ENCODE results near the gene GGTLC3.
"Not testable (repeated sequence)": the region's sequence is repeated elsewhere in the genome, so short reads cannot be mapped to it uniquely, and the experiment has no call there.

DNA sequence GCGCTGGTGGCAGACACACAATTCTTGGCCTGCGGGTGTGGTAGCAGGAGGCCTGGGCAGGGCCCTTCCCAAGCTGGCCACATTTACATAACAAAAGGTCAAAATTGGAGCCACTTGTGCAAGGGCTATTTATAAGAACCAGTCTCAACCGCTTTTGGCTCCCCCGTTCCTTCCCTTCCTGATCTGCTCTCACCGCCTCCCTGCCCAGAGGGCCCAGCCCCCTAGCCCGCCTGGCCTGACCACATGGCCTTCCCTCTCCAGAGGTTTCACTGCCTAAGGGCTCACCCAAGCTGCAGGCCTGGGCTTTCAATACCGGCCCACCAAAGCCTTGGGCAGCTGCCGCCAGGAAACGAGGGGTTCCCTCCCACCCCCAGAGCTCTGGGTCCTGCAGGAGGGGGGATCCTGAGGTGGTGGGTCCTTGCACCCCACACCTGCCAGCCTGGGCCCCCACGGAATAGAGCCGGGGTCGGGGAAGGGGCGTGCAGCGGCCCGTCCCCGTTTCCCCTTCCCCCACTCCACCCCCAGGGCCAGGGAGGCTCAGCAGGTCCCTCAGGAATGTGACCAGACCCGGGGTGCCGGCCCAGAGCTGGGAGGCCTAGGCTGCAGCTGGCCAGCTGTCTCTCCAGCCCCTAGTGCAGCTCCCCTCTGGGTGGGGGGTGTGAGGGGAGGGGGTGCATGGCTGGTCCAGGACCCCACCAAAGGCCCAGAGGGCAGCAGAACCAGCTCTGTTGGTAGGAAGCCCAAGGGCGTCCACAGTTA lies 35.1 kb upstream of the GGTLC3 start:
- TF ChIP-seq, protein P1, sequence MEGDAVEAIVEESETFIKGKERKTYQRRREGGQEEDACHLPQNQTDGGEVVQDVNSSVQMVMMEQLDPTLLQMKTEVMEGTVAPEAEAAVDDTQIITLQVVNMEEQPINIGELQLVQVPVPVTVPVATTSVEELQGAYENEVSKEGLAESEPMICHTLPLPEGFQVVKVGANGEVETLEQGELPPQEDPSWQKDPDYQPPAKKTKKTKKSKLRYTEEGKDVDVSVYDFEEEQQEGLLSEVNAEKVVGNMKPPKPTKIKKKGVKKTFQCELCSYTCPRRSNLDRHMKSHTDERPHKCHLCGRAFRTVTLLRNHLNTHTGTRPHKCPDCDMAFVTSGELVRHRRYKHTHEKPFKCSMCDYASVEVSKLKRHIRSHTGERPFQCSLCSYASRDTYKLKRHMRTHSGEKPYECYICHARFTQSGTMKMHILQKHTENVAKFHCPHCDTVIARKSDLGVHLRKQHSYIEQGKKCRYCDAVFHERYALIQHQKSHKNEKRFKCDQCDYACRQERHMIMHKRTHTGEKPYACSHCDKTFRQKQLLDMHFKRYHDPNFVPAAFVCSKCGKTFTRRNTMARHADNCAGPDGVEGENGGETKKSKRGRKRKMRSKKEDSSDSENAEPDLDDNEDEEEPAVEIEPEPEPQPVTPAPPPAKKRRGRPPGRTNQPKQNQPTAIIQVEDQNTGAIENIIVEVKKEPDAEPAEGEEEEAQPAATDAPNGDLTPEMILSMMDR (conservative IDR thresholded peaks at IDR 0.05; ENCODE audit: low read depth, low read length), result not testable (repeated sequence)
- TF ChIP-seq EZH2 (IDR thresholded peaks at IDR 0.05; ENCODE audit: low read length, unreplicated experiment), result not testable (repeated sequence)

Data from PC-3 (cell line).